HG03108 (cell line): ENCODE data around the gene MTMR10.
A peak's percentile ranks its signal among the peaks of the same experiment; 100 is the strongest.

Experiments
- ATAC-seq: cut with Tn5 transposase; IDR thresholded peaks from one replicate; pipeline ENCODE4 v1.9.1; 2021; ENCODE audit warnings: moderate library complexity; ENCODE audit not compliant: unreplicated experiment

MTMR10 gene

GRCh38 chr15:30991255-30992235, at the start of gene MTMR10:
Gene MTMR10 (minus strand): TSS chr15:30991628. CDS start chr15:30991506, 122 bp downstream.
- ATAC-seq = peak; percentile 91

- ATAC-seq = no peak
Observed at GRCh38 chr15:31040611-31041010, 49.2 kb upstream of the MTMR10 start.

GRCh38 chr15:31039961-31040360, 48.5 kb upstream of the MTMR10 start:
- ATAC-seq = no peak

- ATAC-seq = no peak
Observed at GRCh38 chr15:31037731-31038477, 46.5 kb upstream of the MTMR10 start.

- ATAC-seq = no peak
Observed at GRCh38 chr15:31036783-31037182, 45.4 kb upstream of the MTMR10 start.

- ATAC-seq = no peak
Observed at GRCh38 chr15:31035610-31036009, 44.2 kb upstream of the MTMR10 start.

- ATAC-seq = no peak
Observed at GRCh38 chr15:31034152-31034551, 42.7 kb upstream of the MTMR10 start.

- no peak for ATAC-seq
Observed at GRCh38 chr15:31032961-31033371, 41.5 kb upstream of the MTMR10 start.

- no peak for ATAC-seq
Observed at GRCh38 chr15:31031471-31032067, 40.1 kb upstream of the MTMR10 start.

- no peak for ATAC-seq
Observed at GRCh38 chr15:31027910-31028578, 36.6 kb upstream of the MTMR10 start.

- ATAC-seq = no peak
Observed at GRCh38 chr15:31025996-31026395, 34.6 kb upstream of the MTMR10 start.

GRCh38 chr15:31024979-31025378, 33.6 kb upstream of the MTMR10 start:
- no peak for ATAC-seq

GRCh38 chr15:31024330-31024729, 32.9 kb upstream of the MTMR10 start:
- no peak for ATAC-seq

GRCh38 chr15:31023841-31024240, 32.4 kb upstream of the MTMR10 start:
- ATAC-seq = no peak

- no peak for ATAC-seq
Observed at GRCh38 chr15:31021067-31021665, 29.7 kb upstream of the MTMR10 start.

- ATAC-seq = no peak
Observed at GRCh38 chr15:31020542-31020941, 29.1 kb upstream of the MTMR10 start.

GRCh38 chr15:31019986-31020385, 28.6 kb upstream of the MTMR10 start:
- no peak for ATAC-seq

- ATAC-seq = no peak
Observed at GRCh38 chr15:31017311-31017710, 25.9 kb upstream of the MTMR10 start.

GRCh38 chr15:31016446-31016915, 25.1 kb upstream of the MTMR10 start:
- no peak for ATAC-seq

GRCh38 chr15:31014608-31014925, 23.1 kb upstream of the MTMR10 start:
- ATAC-seq = no peak
